Measurements from ENCODE around the gene LTK. TPM values are rescaled to one million over a fixed set of nuclear protein-coding genes. Genes with fewer than 3 reads are reported as not detected.
A peak's percentile ranks its signal among the peaks of the same experiment; 100 is the strongest.

The LTK gene
- total and polyA plus RNA-seq, 2 of the 4 experiments (the other 2 are of a cell fraction), result 0.18 to 0.62 TPM

DNA sequence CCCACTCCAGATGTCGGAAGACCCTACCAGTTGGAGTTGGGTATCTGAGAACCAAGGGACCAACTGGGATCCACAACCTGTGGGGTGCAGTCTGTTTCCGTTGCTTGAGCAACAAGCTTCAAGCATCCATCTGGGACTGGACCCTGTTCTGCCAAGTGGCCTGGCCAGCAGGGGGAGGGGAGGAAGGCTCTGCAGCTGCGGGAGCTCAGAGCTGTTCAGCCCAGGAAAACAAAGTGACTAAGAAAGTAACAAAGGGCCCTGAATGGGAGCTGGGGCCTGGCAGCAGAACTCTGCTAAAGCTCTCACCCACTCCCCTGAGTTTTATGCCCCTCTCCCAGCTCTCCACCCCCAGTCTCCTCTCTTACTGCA is 48.1 kb upstream of the LTK start:
- peak overlapping the region; percentile 71 for H2AK9ac ChIP-seq (replicated peaks; ENCODE audit: low read depth, low read length, poor library complexity)
- ChIA-PET CTCF (no interaction called here), POLR2A (ENCODE audit: unreplicated experiment) (interaction anchor here (0.6 to 1.3 kb wide), 2 partner anchors 24 to 68 kb away, joined by 4 read pairs; no protein-coding TSS in a partner anchor)
- DNase-seq (peak; percentile 73), ATAC-seq (ENCODE audit: low read depth) (peak; percentile 9; the same call in 1 of the 2 replicates)
- H2AK5ac ChIP-seq (ENCODE audit: low read depth, low read length), result no peak overlapping the region; the same call in 1 of the 2 replicates
- peak overlapping the region in 1 of 2 experiments; percentile 48; a peak in 1 of 4 replicates for H4K8ac ChIP-seq (ENCODE audit: low read depth in 2 of 2, low read length in 2 of 2)
- no peak overlapping the region for H2BK15ac ChIP-seq (ENCODE audit: low read depth, low read length)
- no peak overlapping the region; the same call in 1 of the 2 replicates for H3K4me2 ChIP-seq (ENCODE audit: low read depth, low read length)
- H2BK5ac ChIP-seq (ENCODE audit: low read depth, low read length, poor library complexity, severe bottlenecking), result no peak overlapping the region
- peak overlapping the region; percentile 44; the same call in 1 of the 2 replicates for H3K27ac ChIP-seq (ENCODE audit: insufficient read depth, low read length)
- no peak overlapping the region for H2BK20ac ChIP-seq (ENCODE audit: low read depth, low read length)
- peak overlapping the region; percentile 77 for H2AFZ ChIP-seq (replicated peaks; ENCODE audit: low read length, poor library complexity)
- H3K4ac ChIP-seq (ENCODE audit: low read depth, low read length), result no peak overlapping the region
- no peaks in the 10 kb centered on the region for H3K27me3 ChIP-seq (ENCODE audit: control insufficient read depth, insufficient read depth, low read length)
- H3K4me1 ChIP-seq (ENCODE audit: control insufficient read depth, insufficient read depth, low read length), result peaks cover 31% of the 10 kb centered on the region
- H3K14ac ChIP-seq (replicated peaks; ENCODE audit: low read depth, low read length), result no peak overlapping the region; the same call in 1 of the 2 replicates
- no peak for TF ChIP-seq CEBPB (IDR thresholded peaks at IDR 0.05; ENCODE audit: low read depth, low read length)
- no peak for TF ChIP-seq CHD1 (IDR thresholded peaks at IDR 0.05; ENCODE audit: low read depth, low read length)
- no peak for TF ChIP-seq POLR2A (IDR thresholded peaks at IDR 0.05; ENCODE audit: low read depth, low read length)
- TF ChIP-seq BHLHE40 (IDR thresholded peaks at IDR 0.05; ENCODE audit: low read depth, low read length), result no peak
- TF ChIP-seq, protein P1, sequence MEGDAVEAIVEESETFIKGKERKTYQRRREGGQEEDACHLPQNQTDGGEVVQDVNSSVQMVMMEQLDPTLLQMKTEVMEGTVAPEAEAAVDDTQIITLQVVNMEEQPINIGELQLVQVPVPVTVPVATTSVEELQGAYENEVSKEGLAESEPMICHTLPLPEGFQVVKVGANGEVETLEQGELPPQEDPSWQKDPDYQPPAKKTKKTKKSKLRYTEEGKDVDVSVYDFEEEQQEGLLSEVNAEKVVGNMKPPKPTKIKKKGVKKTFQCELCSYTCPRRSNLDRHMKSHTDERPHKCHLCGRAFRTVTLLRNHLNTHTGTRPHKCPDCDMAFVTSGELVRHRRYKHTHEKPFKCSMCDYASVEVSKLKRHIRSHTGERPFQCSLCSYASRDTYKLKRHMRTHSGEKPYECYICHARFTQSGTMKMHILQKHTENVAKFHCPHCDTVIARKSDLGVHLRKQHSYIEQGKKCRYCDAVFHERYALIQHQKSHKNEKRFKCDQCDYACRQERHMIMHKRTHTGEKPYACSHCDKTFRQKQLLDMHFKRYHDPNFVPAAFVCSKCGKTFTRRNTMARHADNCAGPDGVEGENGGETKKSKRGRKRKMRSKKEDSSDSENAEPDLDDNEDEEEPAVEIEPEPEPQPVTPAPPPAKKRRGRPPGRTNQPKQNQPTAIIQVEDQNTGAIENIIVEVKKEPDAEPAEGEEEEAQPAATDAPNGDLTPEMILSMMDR (conservative IDR thresholded peaks at IDR 0.05; ENCODE audit: low read depth, low read length), result 0 out of 2 replicates have a peak, but pooled peaks have one; percentile 21
- no peak for TF ChIP-seq RAD21 (IDR thresholded peaks at IDR 0.05; ENCODE audit: low read length)
- TF ChIP-seq SMC3 (IDR thresholded peaks at IDR 0.05; ENCODE audit: low read depth, low read length), result no peak
- no peak overlapping the region for H3K56ac ChIP-seq (ENCODE audit: extremely low read depth, insufficient read depth, low read length)
- dilution Hi-C loops (cut with HindIII; ENCODE audit: low sequenced_read_pairs, unreplicated experiment), result no loop called here
- no peak overlapping the region for H3K9ac ChIP-seq (ENCODE audit: low read depth, low read length)
- H3K23ac ChIP-seq (ENCODE audit: low read depth, low read length), result no peak overlapping the region
- H4K20me1 ChIP-seq (ENCODE audit: insufficient read depth, low read length), result peaks cover 13% of the 10 kb centered on the region; the same call in 1 of the 2 replicates
- intact Hi-C loops (cut with micrococcal nuclease), result no loop called here
- no TSS peak for BruUV-seq (replicated peaks)
- H2BK120ac ChIP-seq (ENCODE audit: low read depth, low read length), result no peak overlapping the region; the same call in 1 of the 2 replicates
- in situ Hi-C loops (cut with MboI; ENCODE audit: low sequenced_read_pairs), result no loop called here
- no peak overlapping the region for H4K91ac ChIP-seq (ENCODE audit: insufficient read depth, low read depth, low read length)
- H3K18ac ChIP-seq (ENCODE audit: low read depth, low read length), result no peak overlapping the region; the same call in 1 of the 2 replicates
- H3K79me1 ChIP-seq (ENCODE audit: low read depth in 1 of 2, low read length in 2 of 2), result peaks cover 8 to 22% of the 10 kb centered on the region in 2 experiments
- peaks cover 16% of the 10 kb centered on the region; the same call in 1 of the 2 replicates for H3K9me1 ChIP-seq (ENCODE audit: insufficient read depth, low read length)
- H3K36me3 ChIP-seq (ENCODE audit: control insufficient read depth, insufficient read depth, low read length), result no peaks in the 10 kb centered on the region; the same call in 1 of the 2 replicates
- H4K5ac ChIP-seq (ENCODE audit: low read depth, low read length), result no peak overlapping the region; the same call in 1 of the 2 replicates
- H3K9me3 ChIP-seq (ENCODE audit: control insufficient read depth, insufficient read depth, low read length), result no peaks in the 10 kb centered on the region
- WGBS, 2 experiments (ENCODE audit: extremely low coverage in 2 of 2, insufficient read length in 1 of 2), result no CpG with 5 or more reads among the region's 3 CpGs
- no peak overlapping the region for H3K4me3 ChIP-seq (ENCODE audit: insufficient read depth, low read depth, low read length)

All from IMR-90 (cell line).